Panc1 (cell line): ENCODE measurements around the gene TRIM31. TPM values are rescaled to one million over a fixed set of nuclear protein-coding genes. Genes with fewer than 3 reads are reported as not detected.

Source experiments
- ATAC-seq: fragments of 200-7000 bp; cut with Tn5 transposase; 2 replicates; pipeline ENCODE4 v1.9.1; 2020; ENCODE audit warnings: mild to moderate bottlenecking, moderate library complexity
- BruUV-seq: library from RNA; stranded (reverse); fragments of 400-500 nt; replicated peaks from 2 replicates; lab custom pipeline; 2021; lab: Mats Ljungman, UMichigan
- CTCF ChIA-PET: fragments of 300-600 bp; sonication (Branson Sonifier 250); formaldehyde crosslinking; loops from one replicate; lab custom pipeline; 2022; ENCODE audit warnings: antibody characterized with exemption; lab: Charles Lee
- POLR2A ChIA-PET: fragments of 300-600 bp; sonication (Branson Sonifier 250); formaldehyde crosslinking; loops from one replicate; lab custom pipeline; 2022; ENCODE audit warnings: antibody characterized with exemption; lab: Charles Lee
- DNase-seq: peaks from one replicate; pipeline ENCODE4 v3.0.0-alpha.2; 2010; ENCODE audit warnings: low read depth, low spot score
- H3K27ac ChIP-seq: 2 replicates; pipeline ENCODE4 v1.5.1; 2011; ENCODE audit warnings: mild to moderate bottlenecking, low read length, inconsistent platforms
- H3K27me3 ChIP-seq: fragments of 200-500 bp; sonication (Bioruptor generic); 2 replicates; pipeline ENCODE4 v1.6.0; 2014; ENCODE audit warnings: low read length, inconsistent platforms; ENCODE audit not compliant: control insufficient read depth, insufficient read depth
- H3K36me3 ChIP-seq: fragments of 200-500 bp; sonication (Bioruptor generic); 2 replicates; pipeline ENCODE4 v1.5.1; 2014; ENCODE audit warnings: inconsistent platforms, mild to moderate bottlenecking, low read length, moderate library complexity; ENCODE audit not compliant: control insufficient read depth, insufficient read depth
- H3K4me1 ChIP-seq: 2 replicates; pipeline ENCODE4 v1.5.1; 2011; ENCODE audit warnings: inconsistent platforms, mild to moderate bottlenecking, low read length, moderate library complexity; ENCODE audit not compliant: control insufficient read depth, insufficient read depth
- H3K4me3 ChIP-seq, 2 experiments: 2 replicates each; pipeline ENCODE4 v1.5.1; 2011 to 2012; ENCODE audit warnings: low read depth in 2 of 2, low read length in 2 of 2, mild to moderate bottlenecking in 2 of 2, inconsistent platforms in 1 of 2, moderate library complexity in 1 of 2
- H3K9me3 ChIP-seq: fragments of 200-500 bp; sonication (Bioruptor generic); 2 replicates; pipeline ENCODE4 v1.5.1; 2014; ENCODE audit warnings: low read depth, mild to moderate bottlenecking, inconsistent platforms, low read length, moderate library complexity; ENCODE audit not compliant: control insufficient read depth, insufficient read depth
- CTCF ChIP-seq: fragments of 450-650 bp; IDR thresholded peaks from 2 replicates; pipeline ENCODE4 v1.5.1; 2017; ENCODE audit warnings: mild to moderate bottlenecking
- POLR2AphosphoS5 ChIP-seq: IDR thresholded peaks from 2 replicates; pipeline ENCODE4 v1.6.1; 2012; ENCODE audit warnings: mild to moderate bottlenecking, low read depth, low read length, moderate library complexity
- REST ChIP-seq, 2 experiments: IDR thresholded peaks; 2 replicates each; pipeline ENCODE4 v1.6.1; 2011 to 2012; ENCODE audit warnings: low read depth in 2 of 2, control low read depth in 1 of 2, low read length in 1 of 2, mild to moderate bottlenecking in 1 of 2, moderate library complexity in 1 of 2; ENCODE audit not compliant: insufficient read depth in 1 of 2
- SIN3A ChIP-seq: IDR thresholded peaks from 2 replicates; pipeline ENCODE4 v1.6.1; 2012; ENCODE audit warnings: low read depth, mild to moderate bottlenecking, low read length, moderate library complexity, borderline replicate concordance; ENCODE audit not compliant: insufficient read depth
- TCF7L2 ChIP-seq: IDR thresholded peaks from 2 replicates; pipeline ENCODE4 v1.6.1; 2011; ENCODE audit warnings: mild to moderate bottlenecking, low read depth, low read length, inconsistent platforms
- in situ Hi-C: cut with HindIII; loops from 2 replicates; pipeline ENCODE4 v1.10.0; 2016; ENCODE audit warnings: low sequenced_read_pairs, low pct_unique_long_range_greater_than_20kb
- intact Hi-C: fragments of 100-400 bp; cut with micrococcal nuclease; formaldehyde crosslinking; loops from one replicate; pipeline ENCODE4 v1.10.0; 2022; ENCODE audit not compliant: unreplicated experiment
- total RNA-seq: library from RNA; stranded (reverse); gene quantifications from one replicate; pipeline ENCODE4 v1.2.1, GENCODE V29; 2021; ENCODE audit not compliant: unreplicated experiment

TRIM31 gene
- total RNA-seq, 1 experiment from 2014 or later, result not detected

DNA sequence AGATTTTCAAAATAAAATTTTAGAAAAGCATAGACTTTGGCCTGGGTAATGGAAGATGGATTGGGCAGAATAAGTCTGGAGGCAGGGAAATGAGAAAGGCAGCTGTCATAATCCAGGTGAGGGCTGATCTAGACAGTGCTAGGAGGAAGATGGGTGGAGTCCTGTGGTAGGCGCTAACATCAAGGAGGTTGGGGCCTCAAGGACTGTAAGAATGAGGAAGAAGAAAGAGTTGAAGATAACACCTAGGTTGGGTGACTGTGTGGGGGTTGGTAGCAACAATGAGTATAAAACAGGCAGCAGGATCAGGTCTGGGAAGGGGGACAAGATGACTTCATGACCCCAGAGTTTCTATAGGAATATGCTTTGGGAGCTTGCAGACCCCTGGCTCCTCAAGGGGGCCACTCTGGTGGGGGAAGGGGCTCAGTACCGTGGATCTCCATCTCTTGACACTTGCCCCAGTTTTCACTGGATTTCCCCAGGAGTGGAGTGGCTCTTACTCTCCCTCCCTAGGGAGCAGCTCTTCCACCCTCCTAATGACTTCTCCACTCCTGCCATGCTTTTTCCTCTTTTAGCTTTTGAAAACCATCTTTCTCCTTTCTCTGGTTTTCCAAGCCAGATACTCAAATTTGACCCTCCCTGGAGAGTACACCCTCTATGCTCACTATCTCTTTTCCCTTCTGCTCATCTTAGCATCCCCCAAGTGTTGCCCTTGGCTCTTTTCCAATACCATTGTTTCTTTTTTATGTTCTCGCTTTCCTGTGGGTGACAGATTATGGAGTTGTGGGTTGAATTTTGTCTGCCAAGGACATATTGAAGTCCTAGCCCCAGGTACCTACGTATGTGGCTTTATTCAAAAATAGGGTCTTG is 14.8 kb downstream of the TRIM31 start:
- POLR2A ChIA-PET, result no interaction called here
- TF ChIP-seq TCF7L2, result no peak
- TF ChIP-seq REST (IDR thresholded peaks at IDR 0.05; ENCODE audit: insufficient read depth in 1 of 2, low read depth in 2 of 2, low read length in 1 of 2), result no peak
- TF ChIP-seq CTCF, result no peak
- TF ChIP-seq SIN3A, result no peak
- no peak for TF ChIP-seq POLR2AphosphoS5
- ATAC-seq (no peak), DNase-seq (no peak)
- no TSS peak for BruUV-seq
- Histone ChIP-seq H3K27me3 (peaks cover 7% of the 10 kb centered on the region), H3K4me3 (no peak overlapping the region), H3K27ac (no peak overlapping the region), H3K4me1 (peaks cover 16% of the 10 kb centered on the region), H3K9me3 (no peaks in the 10 kb centered on the region), H3K36me3 (no peaks in the 10 kb centered on the region)
- CTCF ChIA-PET, result no interaction called here
- intact Hi-C loops, result no loop called here
- in situ Hi-C loops, result no loop called here

DNA sequence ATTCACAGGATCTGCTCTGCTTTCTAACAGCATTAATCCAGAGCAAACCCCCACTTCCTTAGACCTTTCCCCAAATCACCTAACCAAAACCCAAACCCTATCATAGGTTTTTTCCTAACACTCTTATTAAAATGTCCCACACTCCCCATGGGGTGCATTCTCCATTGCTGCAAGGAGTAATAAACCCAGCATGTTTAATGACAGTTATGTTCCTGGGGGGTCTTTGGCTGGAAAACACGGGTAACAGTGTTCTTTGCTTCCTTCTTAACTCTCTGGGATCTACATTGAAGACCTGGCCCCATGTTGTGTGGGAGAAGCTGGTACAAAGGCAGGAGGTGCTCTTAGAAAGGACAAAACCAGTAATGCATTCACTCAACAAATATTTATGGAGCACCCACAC is 16.1 kb downstream of the TRIM31 start:
- TF ChIP-seq POLR2AphosphoS5, result no peak
- TF ChIP-seq TCF7L2, result no peak
- no peak for TF ChIP-seq CTCF
- no peak for TF ChIP-seq SIN3A
- no peak for TF ChIP-seq REST (IDR thresholded peaks at IDR 0.05; ENCODE audit: insufficient read depth in 1 of 2, low read depth in 2 of 2, low read length in 1 of 2)
- ChIA-PET POLR2A (no interaction called here), CTCF (no interaction called here)
- peaks cover 9% of the 10 kb centered on the region for H3K4me1 ChIP-seq
- no peak overlapping the region for H3K27ac ChIP-seq
- no peak for ATAC-seq
- H3K9me3 ChIP-seq, result no peaks in the 10 kb centered on the region
- in situ Hi-C loops, result no loop called here
- intact Hi-C loops, result no loop called here
- DNase-seq, result no peak
- peaks cover 7% of the 10 kb centered on the region for H3K27me3 ChIP-seq
- no peaks in the 10 kb centered on the region for H3K36me3 ChIP-seq
- no peak overlapping the region for H3K4me3 ChIP-seq
- no TSS peak for BruUV-seq
